ENCODE results near the gene TMEM109. TPM values are rescaled to one million over a fixed set of nuclear protein-coding genes. Genes with fewer than 3 reads are reported as not detected.

The TMEM109 gene
- total RNA-seq, 4 donors from 2014 or later: 107 to 132 (median 120) TPM

DNA sequence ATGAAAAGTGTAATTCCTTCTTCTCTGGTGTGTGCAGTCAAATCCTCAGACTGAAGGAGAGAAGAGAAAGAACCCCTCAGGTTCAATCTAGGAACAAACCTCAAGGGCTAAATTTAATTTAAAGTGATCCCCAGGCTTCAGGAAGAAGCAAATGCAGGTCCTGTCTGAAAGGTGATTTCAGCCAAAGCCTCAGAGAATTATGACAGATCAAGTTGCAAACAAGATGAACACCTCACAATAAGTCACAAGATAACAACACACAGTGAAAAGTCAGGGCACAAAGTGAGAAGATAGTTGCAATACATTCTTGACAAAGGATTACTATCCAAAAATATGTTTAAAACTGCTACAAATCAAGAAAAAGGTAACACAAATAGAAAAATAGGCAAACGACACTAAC, 34.9 kb upstream of the TMEM109 start:
- peaks cover 0 to 16% of the 10 kb centered on the region in 2 donors for H3K36me3 ChIP-seq
- peak overlapping the region; percentile 24 to 75 (median 50) for H3K27ac ChIP-seq
- WGBS, 2 donors (ENCODE audit: low coverage in 1 of 2): 67 to 90% methylated on average over 1 of the region's 1 CpG

DNA sequence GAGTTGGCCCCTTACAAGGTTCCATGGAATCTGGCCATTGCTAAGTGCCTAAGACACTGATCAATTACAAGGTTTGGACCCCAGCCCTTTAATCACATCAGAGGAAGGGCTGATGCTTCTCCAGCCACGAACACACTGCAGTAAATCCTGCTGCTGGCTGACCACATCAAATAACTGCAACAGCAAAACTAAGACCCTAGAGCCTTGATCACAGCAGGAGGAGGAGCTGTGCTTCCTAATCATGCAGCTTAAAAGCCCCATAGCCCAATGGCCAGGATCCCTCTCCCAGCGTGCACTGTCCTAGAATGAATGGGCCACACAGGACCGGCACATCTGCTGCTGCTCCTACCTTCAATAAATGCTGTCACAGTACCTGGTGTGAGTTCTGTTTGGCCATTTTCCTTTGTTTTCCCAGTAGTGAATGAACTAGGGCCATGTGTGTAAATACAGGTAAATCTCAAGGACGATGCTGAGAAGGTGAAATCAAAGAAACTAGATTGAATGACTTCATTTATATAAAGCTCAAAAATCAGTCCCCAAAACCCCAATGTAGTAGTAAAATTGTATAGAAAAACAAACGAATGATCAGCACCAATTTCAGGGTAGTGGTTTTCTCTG, 33.9 kb upstream of the TMEM109 start:
- Histone ChIP-seq H3K27ac (peak overlapping the region in 2 of 4 donors; percentile 68 to 75), H3K4me3 (no peak overlapping the region), H3K36me3 (peaks cover 0 to 16% of the 10 kb centered on the region in 2 donors), H3K4me1 (peaks cover 3 to 46% (median 6%) of the 10 kb centered on the region in 3 donors), H3K9me3 (no peaks in the 10 kb centered on the region), H3K27me3 (no peaks in the 10 kb centered on the region)
- TF ChIP-seq POLR2A (IDR thresholded peaks at IDR 0.05): no peak
- TF ChIP-seq, protein P1, sequence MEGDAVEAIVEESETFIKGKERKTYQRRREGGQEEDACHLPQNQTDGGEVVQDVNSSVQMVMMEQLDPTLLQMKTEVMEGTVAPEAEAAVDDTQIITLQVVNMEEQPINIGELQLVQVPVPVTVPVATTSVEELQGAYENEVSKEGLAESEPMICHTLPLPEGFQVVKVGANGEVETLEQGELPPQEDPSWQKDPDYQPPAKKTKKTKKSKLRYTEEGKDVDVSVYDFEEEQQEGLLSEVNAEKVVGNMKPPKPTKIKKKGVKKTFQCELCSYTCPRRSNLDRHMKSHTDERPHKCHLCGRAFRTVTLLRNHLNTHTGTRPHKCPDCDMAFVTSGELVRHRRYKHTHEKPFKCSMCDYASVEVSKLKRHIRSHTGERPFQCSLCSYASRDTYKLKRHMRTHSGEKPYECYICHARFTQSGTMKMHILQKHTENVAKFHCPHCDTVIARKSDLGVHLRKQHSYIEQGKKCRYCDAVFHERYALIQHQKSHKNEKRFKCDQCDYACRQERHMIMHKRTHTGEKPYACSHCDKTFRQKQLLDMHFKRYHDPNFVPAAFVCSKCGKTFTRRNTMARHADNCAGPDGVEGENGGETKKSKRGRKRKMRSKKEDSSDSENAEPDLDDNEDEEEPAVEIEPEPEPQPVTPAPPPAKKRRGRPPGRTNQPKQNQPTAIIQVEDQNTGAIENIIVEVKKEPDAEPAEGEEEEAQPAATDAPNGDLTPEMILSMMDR (IDR thresholded peaks at IDR 0.05): no peak
- TF ChIP-seq POLR2AphosphoS5 (IDR thresholded peaks at IDR 0.05): no peak
- no peak for ATAC-seq
- 76 to 77% methylated on average over 4 of the region's 5 CpGs for WGBS, 2 donors (ENCODE audit: low coverage in 1 of 2)

More for the DNA sequence above, 34.9 kb upstream of the TMEM109 start:
- ATAC-seq: no peak
- no peaks in the 10 kb centered on the region for H3K9me3 ChIP-seq
- no peaks in the 10 kb centered on the region for H3K27me3 ChIP-seq
- H3K4me3 ChIP-seq: no peak overlapping the region
- TF ChIP-seq EP300 (IDR thresholded peaks at IDR 0.05) (no peak), POLR2A (IDR thresholded peaks at IDR 0.05) (no peak), POLR2AphosphoS5 (IDR thresholded peaks at IDR 0.05) (no peak)
- TF ChIP-seq, protein P1 (IDR thresholded peaks at IDR 0.05): no peak
- peaks cover 3 to 55% (median 6%) of the 10 kb centered on the region in 3 donors for H3K4me1 ChIP-seq

DNA sequence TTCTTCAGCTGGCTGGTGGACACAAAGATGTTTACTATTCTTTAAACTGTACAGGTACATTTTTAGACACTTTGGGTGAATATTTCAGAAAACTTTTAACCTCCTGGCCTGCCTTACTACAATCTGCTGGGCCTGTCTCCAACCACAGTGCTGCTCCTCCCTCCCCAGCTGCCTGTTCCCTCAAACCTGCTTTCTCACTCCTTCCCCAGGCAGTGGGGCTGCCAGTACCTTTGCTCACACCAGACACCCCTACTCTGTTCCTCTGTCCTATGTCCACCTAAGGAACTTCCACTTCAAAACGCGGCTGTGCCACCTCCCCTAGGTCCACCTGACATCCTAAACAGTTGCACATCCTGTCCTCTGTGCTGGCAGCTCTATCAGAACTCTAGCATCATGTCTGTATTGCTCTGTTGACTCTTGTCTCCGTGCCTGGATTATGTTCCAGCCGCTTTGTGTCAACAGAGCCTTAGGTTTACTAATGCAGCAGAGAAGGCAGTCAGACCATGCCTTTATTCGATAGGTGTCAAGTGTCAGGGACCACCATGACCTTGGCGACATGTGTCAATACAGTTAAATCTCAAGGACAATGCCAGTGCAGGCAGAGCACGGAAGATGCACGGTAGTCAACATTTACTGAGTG, 33.2 kb upstream of the TMEM109 start:
- ATAC-seq: no peak
- peaks cover 0 to 16% of the 10 kb centered on the region in 2 donors for H3K36me3 ChIP-seq
- peaks cover 3 to 43% (median 6%) of the 10 kb centered on the region in 3 donors for H3K4me1 ChIP-seq
- TF ChIP-seq POLR2A (IDR thresholded peaks at IDR 0.05): no peak
- peak overlapping the region in 1 of 4 donors; percentile 37 for H3K27ac ChIP-seq
- H3K27me3 ChIP-seq: no peaks in the 10 kb centered on the region
- H3K9me3 ChIP-seq: no peaks in the 10 kb centered on the region
- WGBS, 2 donors (ENCODE audit: low coverage in 1 of 2): 75 to 86% methylated on average over 2 to 3 of the region's 8 CpGs
- no peak overlapping the region for H3K4me3 ChIP-seq

DNA sequence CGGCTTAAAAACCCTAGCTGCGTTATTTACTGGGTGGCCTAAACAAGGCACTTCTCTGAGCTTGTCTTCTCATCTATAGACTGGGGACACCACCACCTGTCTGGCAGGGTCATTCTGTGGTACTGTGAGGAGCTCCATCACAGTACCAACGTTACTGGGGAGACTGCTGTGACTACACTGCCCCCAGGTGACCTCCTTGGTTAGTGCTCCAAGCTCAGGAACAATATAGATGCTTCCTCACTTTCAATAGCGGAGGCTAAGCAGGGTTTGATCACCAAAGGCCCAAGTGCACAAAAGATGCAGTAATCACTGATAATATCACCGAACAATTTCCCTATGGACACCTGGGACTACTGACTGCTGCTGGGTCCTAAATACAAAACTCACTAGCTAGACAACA, 26.4 kb upstream of the TMEM109 start:
- peak; percentile 74 for ATAC-seq
- WGBS, 2 donors (ENCODE audit: low coverage in 1 of 2): 50 to 93% methylated on average over 2 of the region's 5 CpGs
- Histone ChIP-seq H3K36me3 (peaks cover 0 to 45% of the 10 kb centered on the region in 2 donors), H3K27me3 (no peaks in the 10 kb centered on the region), H3K4me3 (no peak overlapping the region), H3K9me3 (no peaks in the 10 kb centered on the region), H3K27ac (no peak overlapping the region), H3K4me1 (no peaks in the 10 kb centered on the region)
- TF ChIP-seq, protein P1 (IDR thresholded peaks at IDR 0.05): peak; percentile 12 to 59 (median 56)
- no peak for TF ChIP-seq EP300 (IDR thresholded peaks at IDR 0.05)

DNA sequence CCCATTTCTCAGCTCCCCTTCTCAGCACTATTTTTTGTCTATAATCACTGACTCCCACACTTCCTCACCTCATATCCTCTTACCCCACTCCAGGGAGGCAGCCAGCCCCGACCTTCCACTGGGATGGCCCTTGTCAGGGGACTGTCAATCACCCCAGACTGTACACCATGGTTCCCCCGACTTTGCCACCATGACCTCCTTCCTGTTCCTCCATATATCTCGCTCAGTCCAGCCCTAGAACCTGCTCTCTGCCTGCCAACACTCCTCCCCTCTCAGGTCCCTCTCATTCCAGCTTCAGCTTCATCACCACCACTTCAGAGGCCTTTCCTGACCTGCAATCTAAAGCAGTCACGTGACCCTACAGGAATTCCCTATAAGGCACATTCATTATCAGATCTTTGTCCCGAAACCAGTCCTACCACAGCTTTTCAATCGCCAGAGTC, 24.1 kb upstream of the TMEM109 start:
- 50 to 61% methylated on average over 4 to 6 of the region's 6 CpGs for WGBS, 2 donors (ENCODE audit: low coverage in 1 of 2)
- ATAC-seq: no peak
- no peaks in the 10 kb centered on the region for H3K9me3 ChIP-seq

More for the DNA sequence above, 24.1 kb upstream of the TMEM109 start:
- Histone ChIP-seq H3K27me3 (no peaks in the 10 kb centered on the region), H3K4me3 (no peak overlapping the region), H3K4me1 (no peaks in the 10 kb centered on the region), H3K27ac (no peak overlapping the region), H3K36me3 (peaks cover 0 to 69% of the 10 kb centered on the region in 2 donors)
- no peak for TF ChIP-seq EP300 (IDR thresholded peaks at IDR 0.05)
- no peak for TF ChIP-seq POLR2A (IDR thresholded peaks at IDR 0.05)
- TF ChIP-seq, protein P1 (IDR thresholded peaks at IDR 0.05): no peak
- no peak for TF ChIP-seq POLR2AphosphoS5 (IDR thresholded peaks at IDR 0.05)
